ENCODE data around the gene DNAH17.

Gene DNAH17

GRCh38 chr17:78488867-78489634 is 88.1 kb downstream of the DNAH17 start:
- no peaks in the 10 kb centered on the region for H3K36me3 Mint-ChIP-seq (ENCODE audit: low read depth)

GRCh38 chr17:78488156-78488555 is 89.0 kb downstream of the DNAH17 start:
- no peak overlapping the region for H3K4me3 Mint-ChIP-seq
- peaks cover 29% of the 10 kb centered on the region for H3K27me3 Mint-ChIP-seq (ENCODE audit: low read depth)
- no peak overlapping the region for H3K27ac Mint-ChIP-seq
- no peaks in the 10 kb centered on the region for H3K4me1 Mint-ChIP-seq
- TF ChIP-seq CTCF (IDR thresholded peaks at IDR 0.05; ENCODE audit: unreplicated experiment in 3 of 3): no peak
- no peaks in the 10 kb centered on the region for H3K36me3 Mint-ChIP-seq (ENCODE audit: low read depth)
- H3K9me3 Mint-ChIP-seq: no peaks in the 10 kb centered on the region

More at GRCh38 chr17:78488867-78489634, 88.1 kb downstream of the DNAH17 start:
- H3K4me1 Mint-ChIP-seq: no peaks in the 10 kb centered on the region
- TF ChIP-seq CTCF (IDR thresholded peaks at IDR 0.05; ENCODE audit: unreplicated experiment in 3 of 3): no peak
- peaks cover 30% of the 10 kb centered on the region for H3K27me3 Mint-ChIP-seq (ENCODE audit: low read depth)
- H3K9me3 Mint-ChIP-seq: no peaks in the 10 kb centered on the region
- no peak overlapping the region for H3K4me3 Mint-ChIP-seq
- H3K27ac Mint-ChIP-seq: no peak overlapping the region

- H3K4me1 Mint-ChIP-seq: no peaks in the 10 kb centered on the region
- H3K27me3 Mint-ChIP-seq (ENCODE audit: low read depth): peaks cover 36% of the 10 kb centered on the region
- TF ChIP-seq CTCF (IDR thresholded peaks at IDR 0.05; ENCODE audit: unreplicated experiment in 3 of 3): no peak
- no peak overlapping the region for H3K27ac Mint-ChIP-seq
- no peak overlapping the region for H3K4me3 Mint-ChIP-seq
- H3K36me3 Mint-ChIP-seq (ENCODE audit: low read depth): no peaks in the 10 kb centered on the region
- no peaks in the 10 kb centered on the region for H3K9me3 Mint-ChIP-seq
Observed at GRCh38 chr17:78486946-78487680, 90.1 kb downstream of the DNAH17 start.

- Mint-ChIP-seq H3K27ac (no peak overlapping the region), H3K27me3 (ENCODE audit: low read depth) (peaks cover 38% of the 10 kb centered on the region), H3K9me3 (no peaks in the 10 kb centered on the region), H3K36me3 (ENCODE audit: low read depth) (no peaks in the 10 kb centered on the region), H3K4me3 (no peak overlapping the region), H3K4me1 (no peaks in the 10 kb centered on the region)
- TF ChIP-seq CTCF (IDR thresholded peaks at IDR 0.05; ENCODE audit: unreplicated experiment in 3 of 3): no peak
Observed at GRCh38 chr17:78486228-78486802, 90.9 kb downstream of the DNAH17 start.

- H3K9me3 Mint-ChIP-seq: no peaks in the 10 kb centered on the region
- no peaks in the 10 kb centered on the region for H3K36me3 Mint-ChIP-seq (ENCODE audit: low read depth)
- H3K4me1 Mint-ChIP-seq: no peaks in the 10 kb centered on the region
- peaks cover 38% of the 10 kb centered on the region for H3K27me3 Mint-ChIP-seq (ENCODE audit: low read depth)
- H3K4me3 Mint-ChIP-seq: no peak overlapping the region
- H3K27ac Mint-ChIP-seq: no peak overlapping the region
- no peak for TF ChIP-seq CTCF (IDR thresholded peaks at IDR 0.05; ENCODE audit: unreplicated experiment in 3 of 3)
Observed at GRCh38 chr17:78485290-78486168, 91.7 kb downstream of the DNAH17 start.
